HG03432 (cell line): ENCODE measurements around the gene PITPNM3.

Experiments
- ATAC-seq: cut with Tn5 transposase; IDR thresholded peaks from one replicate; pipeline ENCODE4 v1.9.1; 2021; ENCODE audit warnings: mild to moderate bottlenecking, moderate library complexity; ENCODE audit not compliant: unreplicated experiment

PITPNM3 gene

GRCh38 chr17:6530324-6530920 is 25.9 kb downstream of the PITPNM3 start:
- ATAC-seq = no peak

GRCh38 chr17:6528557-6528956 is 27.8 kb downstream of the PITPNM3 start:
- ATAC-seq = no peak

- ATAC-seq = no peak
These were observed 29.8 kb downstream of the PITPNM3 start for GRCh38 chr17:6526362-6527152.

GRCh38 chr17:6525731-6526130 is 30.6 kb downstream of the PITPNM3 start:
- no peak for ATAC-seq

- ATAC-seq = no peak
These were observed 31.2 kb downstream of the PITPNM3 start for GRCh38 chr17:6525141-6525540.

DNA sequence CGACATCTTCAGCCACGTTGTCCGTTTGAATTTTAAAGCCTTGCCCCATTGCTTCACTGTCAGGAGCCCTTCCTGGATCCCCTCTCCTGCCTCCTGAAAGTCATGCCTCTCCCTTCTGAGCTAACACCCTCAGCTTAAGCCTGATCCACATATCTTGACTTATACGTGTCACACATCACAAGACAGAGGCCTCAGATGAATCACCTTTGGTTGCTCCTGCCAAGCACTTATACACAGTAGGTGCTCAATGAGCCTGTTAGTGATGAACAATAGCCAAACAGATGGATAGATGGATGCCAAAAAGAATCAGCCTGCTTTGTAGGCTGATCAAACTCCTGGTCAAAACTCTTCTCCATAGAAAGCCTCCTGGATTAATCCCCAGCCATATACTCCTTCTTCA is 31.8 kb downstream of the PITPNM3 start:
- ATAC-seq = no peak

DNA sequence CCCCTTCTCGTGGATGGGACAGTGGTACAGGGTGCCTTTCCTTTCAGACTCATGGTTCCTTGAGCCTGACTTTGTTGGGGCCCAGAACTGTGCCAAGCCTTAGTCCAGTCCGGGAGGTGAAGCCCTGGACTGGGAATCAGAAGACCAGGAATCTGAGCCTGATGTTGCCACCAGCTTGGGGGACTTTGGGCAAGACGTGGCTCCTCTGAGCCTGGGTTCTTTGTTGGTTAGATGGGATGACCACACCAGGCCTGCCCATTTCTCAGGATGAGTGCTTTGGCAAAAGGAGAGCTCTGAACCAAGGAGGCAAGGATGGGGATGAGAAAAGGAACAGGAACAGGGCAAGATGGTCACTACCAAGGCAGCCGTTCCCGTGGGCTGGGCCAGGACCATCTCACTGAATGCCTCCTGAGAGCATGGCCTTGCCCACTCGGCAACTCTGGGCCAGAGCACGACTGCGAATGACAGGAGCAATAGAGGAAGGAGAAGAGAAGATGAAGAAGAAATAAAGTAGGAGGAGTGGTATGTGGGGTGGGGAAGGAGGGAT is 32.5 kb downstream of the PITPNM3 start:
- no peak for ATAC-seq

- no peak for ATAC-seq
These were observed 33.0 kb downstream of the PITPNM3 start for GRCh38 chr17:6523330-6523729.

- no peak for ATAC-seq
These were observed 34.8 kb downstream of the PITPNM3 start for GRCh38 chr17:6521586-6521985.

DNA sequence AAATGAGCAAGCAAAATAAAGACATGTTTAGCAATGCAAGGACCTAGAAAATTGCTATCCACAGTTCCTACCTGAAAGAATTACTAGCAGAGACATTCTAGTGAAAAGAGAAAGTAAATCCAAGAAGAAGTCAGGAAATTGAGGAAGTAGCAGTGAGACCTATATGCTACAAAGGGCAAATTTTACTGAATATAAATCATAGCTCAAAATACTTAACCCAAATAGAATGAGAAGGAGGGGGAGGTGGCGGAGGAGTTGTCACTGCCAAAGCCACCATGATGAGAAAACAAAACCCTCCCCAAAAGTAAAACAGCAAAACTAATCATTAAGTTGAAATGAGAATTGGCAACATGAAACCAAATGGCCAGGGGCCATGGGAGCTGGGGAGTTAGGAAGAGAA is 39.3 kb downstream of the PITPNM3 start:
- ATAC-seq = no peak

- no peak for ATAC-seq
These were observed 42.0 kb downstream of the PITPNM3 start for GRCh38 chr17:6514371-6514770.

DNA sequence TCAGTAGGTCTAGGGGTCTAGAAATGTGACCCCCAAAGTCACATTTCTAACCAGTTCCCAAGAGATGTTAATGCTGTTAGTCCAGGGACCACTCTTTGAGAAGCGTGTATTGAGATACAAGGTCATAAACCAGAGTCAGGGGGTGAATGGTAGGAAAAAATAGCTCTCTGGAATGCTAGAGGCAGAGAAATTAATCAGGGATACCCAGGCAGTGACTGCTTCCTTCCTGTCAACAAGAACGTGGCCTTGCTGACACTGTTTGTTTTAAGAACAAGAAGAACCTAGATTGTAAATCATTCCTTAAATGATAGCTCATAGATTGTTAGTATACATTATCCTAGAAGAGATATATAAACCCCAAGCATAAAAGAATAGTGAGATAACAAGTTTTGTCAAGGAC is 43.8 kb downstream of the PITPNM3 start:
- no peak for ATAC-seq

- no peak for ATAC-seq
These were observed 45.9 kb downstream of the PITPNM3 start for GRCh38 chr17:6510321-6510977.

GRCh38 chr17:6509921-6510320 is 46.4 kb downstream of the PITPNM3 start:
- ATAC-seq = no peak

- no peak for ATAC-seq
These were observed 47.2 kb downstream of the PITPNM3 start for GRCh38 chr17:6509031-6509771.

DNA sequence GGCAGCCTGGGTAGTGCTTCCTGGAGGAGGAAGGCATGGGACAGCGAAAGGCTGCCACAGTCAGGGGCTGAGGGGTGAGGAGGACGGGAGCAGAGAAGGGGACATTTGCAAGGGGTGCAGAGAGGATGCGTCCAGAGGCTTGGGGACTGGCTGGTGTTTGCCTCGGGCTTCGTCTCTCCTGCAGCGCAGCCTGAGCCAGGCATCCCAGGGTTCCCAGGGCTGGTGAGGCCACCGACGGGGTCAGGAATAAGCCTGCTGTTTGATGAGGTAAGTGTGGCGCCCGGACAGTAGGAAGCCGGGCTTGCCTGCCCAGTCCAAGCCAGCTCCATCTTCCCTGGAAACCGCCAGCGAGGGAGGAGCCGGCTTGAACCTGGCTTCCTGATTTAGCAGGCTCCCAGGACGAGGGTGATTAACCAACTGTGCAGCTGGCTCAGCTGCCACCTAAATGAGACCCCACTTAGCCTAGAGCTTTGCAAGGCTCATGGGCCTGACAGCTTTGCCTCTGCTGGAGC is 47.8 kb downstream of the PITPNM3 start:
- ATAC-seq = no peak

- no peak for ATAC-seq
These were observed 48.3 kb downstream of the PITPNM3 start for GRCh38 chr17:6508016-6508415.

DNA sequence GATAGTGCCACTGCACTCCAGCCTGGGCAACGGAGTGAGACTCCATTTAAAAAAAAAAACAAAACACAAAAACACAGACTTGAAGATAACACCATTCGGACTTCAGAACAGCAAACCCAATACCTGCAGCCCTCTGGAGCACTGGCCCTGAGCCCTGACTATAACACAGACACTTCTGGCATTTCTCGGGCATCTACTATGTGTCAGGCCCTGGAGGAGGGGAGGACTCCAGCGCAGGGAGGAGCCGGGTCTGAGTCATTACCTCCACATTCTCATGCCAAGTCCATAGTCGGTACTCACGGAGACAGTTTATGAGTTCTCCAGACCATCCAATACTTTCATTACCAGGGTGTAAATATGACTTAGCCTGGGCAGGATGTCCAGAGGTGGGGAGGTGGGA is 48.8 kb downstream of the PITPNM3 start:
- ATAC-seq = no peak

DNA sequence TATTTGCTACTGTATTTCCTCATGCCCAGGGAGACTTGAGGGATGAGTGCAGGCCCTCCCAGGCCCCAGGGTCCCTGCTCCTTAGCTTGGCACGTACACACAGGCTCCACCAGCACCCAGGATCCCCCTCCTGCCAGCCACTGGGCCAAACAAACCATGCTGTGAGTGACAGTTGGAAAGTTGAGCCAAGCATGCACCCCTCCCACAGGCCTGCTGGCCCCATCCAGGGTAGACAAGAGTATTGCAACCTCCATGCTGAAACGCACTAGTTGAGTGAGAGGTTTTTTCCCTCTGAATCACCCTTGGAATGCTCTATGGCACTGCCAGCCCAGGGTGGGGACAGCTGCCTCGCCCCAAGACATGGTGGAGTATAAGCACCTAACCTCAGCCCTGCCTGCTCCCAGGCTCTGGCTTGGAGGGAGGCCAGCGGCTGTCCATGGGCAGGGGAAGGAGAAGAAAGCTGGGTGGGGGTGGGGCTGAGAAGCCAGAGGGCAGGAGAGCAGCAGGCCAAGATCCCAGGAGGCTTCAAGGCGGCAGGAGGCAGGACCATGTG is 49.6 kb downstream of the PITPNM3 start:
- ATAC-seq = no peak

DNA sequence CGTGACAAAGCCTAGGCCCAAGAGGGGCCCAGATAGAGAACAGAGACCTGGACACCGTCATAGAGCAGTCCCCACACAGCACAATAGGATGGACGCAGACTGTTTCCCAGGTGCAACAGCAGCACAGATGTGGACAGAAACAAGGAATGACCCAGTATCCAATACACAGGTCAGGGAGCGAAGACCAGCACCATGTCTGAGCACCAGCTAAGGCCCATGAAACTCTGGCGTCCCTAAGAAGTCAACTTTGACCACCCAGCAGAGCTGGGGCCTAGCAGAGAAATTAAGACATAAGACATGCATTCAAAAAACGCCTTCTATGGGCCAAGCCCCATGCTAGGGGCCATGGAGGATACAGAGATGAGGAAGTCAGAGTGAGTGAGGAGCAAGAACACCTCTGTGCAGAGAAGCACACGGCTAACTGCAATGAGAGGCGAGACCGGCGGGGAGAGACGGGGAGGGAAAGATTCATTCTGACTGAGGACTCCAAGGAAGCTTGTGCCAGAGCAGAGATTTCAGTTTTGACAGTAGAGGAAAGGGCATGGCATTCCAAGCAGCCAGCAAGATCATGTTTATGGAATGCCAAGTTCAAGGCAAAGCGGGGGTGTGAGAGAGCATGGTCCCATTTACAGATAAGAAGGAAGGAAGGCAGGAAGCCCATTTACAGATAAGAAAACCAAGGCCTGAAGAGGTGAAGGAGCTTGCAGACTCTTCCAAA is 50.8 kb downstream of the PITPNM3 start:
- ATAC-seq = no peak
